ENCODE data around the gene ST3GAL2.
"Not testable (repeated sequence)": the region's sequence is repeated elsewhere in the genome, so short reads cannot be mapped to it uniquely, and the experiment has no call there.

The ST3GAL2 gene

DNA sequence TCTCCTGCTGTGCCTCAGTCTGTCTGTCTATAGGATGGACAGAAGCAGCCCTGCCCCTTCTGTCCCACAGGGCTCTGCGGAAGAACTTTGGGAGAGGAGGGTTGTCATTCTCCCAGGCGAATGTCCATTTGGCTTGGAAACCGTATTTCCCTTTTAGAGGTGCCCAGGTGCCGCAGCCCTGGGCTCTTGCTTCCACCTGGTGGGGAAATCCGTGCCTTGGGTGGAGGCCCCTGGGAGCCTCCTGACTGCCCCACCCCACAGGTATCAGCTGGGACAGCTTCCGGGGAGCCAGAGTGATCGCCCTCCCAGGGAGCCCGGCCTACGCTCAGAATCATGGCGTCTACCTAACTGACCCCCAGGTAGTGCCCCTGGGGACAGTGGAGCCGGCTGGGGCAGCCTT, 28.2 kb upstream of the ST3GAL2 start:
- DNase-seq = no peak

GRCh38 chr16:70466805-70467076, 27.8 kb upstream of the ST3GAL2 start:
- no peak for DNase-seq

- DNase-seq = no peak
Measured at GRCh38 chr16:70465999-70466804, 27.3 kb upstream of the ST3GAL2 start.

- DNase-seq = no peak
Measured at GRCh38 chr16:70463235-70463634, 24.3 kb upstream of the ST3GAL2 start.

GRCh38 chr16:70460737-70461261, 21.9 kb upstream of the ST3GAL2 start:
- DNase-seq = no peak

DNA sequence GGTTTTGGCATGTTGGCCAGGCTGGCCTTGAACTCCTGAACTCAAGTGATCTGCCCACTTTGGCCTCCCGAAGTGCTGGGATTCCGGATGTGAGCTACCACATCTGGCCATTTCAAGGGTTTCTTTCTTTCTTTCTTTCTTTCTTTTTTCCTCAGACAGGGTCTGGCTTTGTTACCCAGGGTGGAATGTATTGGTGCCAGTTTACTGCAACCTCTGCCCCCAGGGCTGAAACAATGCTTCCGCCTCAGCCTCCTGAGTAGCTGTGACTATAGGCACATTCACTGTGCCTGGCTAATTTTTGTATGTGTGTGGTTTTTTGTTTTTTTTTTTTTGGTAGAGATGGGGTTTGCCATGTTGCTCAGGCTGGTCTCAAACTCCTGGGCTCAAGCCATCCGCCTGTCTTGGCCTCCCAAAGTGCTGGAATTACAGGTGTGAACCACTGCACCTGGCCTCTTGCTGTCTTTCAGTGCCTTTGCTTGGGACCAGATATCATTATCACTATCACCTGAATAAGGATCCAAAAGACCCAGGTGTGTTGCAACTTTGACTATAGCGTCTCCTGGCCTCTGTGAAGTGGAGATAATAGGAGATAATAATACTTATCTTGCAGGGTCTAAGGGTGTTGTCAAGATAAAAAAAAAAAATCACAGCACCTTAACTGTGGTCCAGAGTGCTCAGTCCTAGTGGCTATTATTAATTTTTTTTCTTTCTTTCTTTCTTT, 18.7 kb upstream of the ST3GAL2 start:
- no peak for DNase-seq

- DNase-seq = no peak
Measured at GRCh38 chr16:70455910-70456309, 17.0 kb upstream of the ST3GAL2 start.

- DNase-seq = peak; percentile 69
Measured at GRCh38 chr16:70454222-70455034, 15.5 kb upstream of the ST3GAL2 start, which contains the start of gene FCSK. FCSK (plus strand) TSS chr16:70454595; CDS start chr16:70463191, 8,596 bp downstream.

GRCh38 chr16:70453892-70454221, 15.0 kb upstream of the ST3GAL2 start:
- DNase-seq = no peak

- DNase-seq = no peak
Measured at GRCh38 chr16:70453117-70453891, 14.4 kb upstream of the ST3GAL2 start.

GRCh38 chr16:70451004-70451340, 12.1 kb upstream of the ST3GAL2 start:
- DNase-seq = not testable (repeated sequence)

DNA sequence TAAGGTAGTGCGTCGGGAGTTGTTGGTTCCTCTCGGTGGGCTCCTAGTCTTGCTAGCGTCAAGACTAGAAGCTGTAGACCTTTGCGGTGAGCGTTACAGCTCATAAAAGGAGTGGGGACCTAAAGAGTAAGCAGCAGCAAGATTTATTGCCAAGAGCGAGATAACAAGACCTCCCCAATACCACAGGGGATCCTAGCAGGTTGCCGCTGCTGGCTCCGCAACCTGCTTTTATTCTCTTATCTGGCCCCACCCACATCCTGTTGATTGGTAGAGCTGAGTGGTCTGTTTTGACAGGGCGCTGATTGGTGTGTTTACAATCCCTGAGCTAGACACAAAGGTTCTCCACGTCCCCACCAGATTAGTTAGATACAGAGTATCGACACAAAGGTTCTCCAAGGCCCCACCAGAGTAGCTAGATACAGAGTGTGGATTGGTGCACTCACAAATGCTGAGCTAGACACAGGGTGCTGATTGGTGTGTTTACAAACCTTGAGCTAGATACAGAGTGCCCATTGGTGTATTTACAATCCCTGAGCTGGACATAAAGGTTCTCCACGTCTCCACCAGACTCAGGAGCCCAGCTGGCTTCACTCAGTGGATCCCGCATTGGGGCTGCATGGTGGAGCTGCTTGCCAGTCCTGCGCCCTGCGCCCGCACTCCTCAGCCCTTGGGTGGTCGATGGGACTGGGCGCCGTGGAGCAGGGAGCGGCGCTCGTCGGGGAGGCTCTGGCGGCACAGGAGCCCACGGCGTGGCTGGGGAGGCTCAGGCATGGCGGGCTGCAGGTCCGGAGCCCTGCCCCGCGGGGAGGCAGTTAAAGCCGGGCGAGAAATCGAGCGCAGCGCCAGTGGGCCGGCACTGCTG, 11.5 kb upstream of the ST3GAL2 start:
- not testable (repeated sequence) for DNase-seq

DNA sequence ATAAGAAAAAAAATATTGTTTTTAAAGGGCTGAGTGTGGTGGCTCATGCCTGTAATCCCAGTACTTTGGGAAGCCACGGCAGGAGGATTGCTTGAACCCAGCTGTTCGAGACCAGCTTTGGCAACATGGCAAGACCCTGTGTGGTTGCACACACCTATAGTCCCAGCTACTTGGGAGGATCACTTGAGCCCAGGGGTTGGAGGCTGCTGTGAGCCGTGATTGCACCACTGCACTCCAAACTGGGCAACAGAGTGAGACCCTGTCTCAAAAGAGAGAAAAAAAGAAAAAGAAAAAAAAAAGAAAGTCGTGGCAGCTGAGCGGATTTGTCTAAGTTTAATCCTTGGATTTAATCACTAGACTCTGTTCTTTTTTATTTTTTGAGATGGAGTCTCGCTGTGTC, 9.2 kb upstream of the ST3GAL2 start:
- no peak for DNase-seq

DNA sequence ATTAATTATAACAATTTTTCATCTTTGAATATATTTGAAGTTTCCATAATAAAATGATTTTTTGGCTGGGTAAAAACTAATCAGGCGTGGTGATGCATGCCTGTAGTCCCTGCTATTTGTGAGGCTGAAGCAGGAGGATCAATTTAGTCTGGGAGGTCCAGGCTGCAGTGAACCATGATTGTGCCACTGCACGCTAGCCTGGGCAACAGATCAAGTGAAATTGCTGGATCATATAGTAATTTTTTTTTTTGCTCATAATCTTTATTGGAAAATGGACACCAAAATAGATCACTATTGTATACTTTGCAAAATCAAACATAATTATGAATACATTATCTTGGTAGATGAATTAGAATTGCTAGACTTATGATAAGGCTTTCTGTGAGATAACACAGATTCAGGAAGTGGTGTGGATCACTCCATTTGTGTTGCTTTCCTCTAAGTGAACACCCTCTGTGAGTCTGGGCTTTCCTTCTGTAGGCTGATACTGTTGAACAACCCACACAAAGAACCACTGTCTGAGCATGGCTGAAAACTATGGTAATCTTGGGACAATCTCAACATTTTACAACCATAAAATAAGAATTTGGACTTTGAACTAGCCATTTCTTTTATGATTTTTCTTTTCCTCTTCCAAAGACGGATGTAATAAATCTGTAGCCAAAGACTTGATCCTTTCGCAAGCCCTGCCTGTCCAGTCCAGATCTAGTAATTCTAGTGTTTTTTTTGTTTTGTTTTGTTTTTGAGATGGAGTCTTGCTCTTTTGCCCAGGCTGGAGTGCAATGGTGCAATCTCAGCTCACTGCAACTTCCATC, 5.6 kb upstream of the ST3GAL2 start:
- no peak for DNase-seq

GRCh38 chr16:70442344-70442743, 3.4 kb upstream of the ST3GAL2 start:
- no peak for DNase-seq

GRCh38 chr16:70441406-70441990, 2.6 kb upstream of the ST3GAL2 start:
- no peak for DNase-seq

DNA sequence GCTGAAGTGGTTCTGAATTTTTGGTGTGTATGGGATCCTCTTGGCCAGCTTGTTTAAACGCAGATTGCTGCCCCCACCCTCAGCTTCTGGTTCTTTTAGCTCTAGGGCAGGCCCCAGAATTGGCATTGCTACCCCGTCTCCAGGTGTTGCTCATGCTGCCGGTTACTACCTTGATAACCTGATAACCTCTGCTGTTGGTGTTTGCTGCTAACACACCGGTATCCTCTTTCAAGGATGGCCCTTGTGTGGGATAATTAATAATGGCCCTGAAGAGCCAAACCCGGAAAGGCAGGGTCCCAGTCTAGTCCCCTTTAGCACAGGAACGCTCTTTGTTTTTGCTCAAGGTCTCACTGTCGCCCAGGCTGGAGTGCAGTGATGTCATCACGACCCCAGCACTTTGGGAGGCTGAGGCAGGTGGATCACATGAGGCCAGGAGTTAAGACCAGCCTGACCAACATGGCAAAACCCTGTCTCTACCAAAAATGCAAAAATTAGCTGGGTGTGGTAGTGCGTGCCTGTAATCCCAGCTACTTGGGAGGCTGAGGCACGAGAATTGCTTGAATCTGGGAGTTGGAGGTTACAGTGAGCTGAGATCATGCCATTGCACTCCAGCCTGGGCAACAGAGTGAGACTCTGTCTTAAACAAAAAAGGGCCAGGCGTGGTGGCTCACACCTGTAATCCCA, 1.3 kb upstream of the ST3GAL2 start:
- no peak for DNase-seq

DNA sequence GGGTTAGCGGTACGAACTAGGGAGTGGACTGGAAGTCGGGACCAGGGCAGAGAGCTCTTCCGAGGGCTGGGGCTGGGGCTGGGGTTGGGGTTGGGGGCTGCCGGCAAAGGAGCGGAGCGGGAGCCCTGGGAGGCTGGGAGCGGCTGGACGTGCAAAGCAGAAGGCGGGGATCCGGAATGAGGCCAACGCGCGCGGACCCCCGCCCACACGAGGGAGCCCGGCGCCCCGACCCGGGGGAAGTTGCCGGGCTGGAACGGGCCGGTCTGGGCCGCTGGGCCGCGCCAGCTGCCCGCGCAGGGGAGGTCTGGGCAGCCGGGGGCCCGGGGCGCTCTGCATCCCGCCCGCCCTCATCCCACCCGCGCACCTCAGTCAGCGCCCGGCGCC, 323 bp downstream of the ST3GAL2 start:
- DNase-seq = no peak

DNA sequence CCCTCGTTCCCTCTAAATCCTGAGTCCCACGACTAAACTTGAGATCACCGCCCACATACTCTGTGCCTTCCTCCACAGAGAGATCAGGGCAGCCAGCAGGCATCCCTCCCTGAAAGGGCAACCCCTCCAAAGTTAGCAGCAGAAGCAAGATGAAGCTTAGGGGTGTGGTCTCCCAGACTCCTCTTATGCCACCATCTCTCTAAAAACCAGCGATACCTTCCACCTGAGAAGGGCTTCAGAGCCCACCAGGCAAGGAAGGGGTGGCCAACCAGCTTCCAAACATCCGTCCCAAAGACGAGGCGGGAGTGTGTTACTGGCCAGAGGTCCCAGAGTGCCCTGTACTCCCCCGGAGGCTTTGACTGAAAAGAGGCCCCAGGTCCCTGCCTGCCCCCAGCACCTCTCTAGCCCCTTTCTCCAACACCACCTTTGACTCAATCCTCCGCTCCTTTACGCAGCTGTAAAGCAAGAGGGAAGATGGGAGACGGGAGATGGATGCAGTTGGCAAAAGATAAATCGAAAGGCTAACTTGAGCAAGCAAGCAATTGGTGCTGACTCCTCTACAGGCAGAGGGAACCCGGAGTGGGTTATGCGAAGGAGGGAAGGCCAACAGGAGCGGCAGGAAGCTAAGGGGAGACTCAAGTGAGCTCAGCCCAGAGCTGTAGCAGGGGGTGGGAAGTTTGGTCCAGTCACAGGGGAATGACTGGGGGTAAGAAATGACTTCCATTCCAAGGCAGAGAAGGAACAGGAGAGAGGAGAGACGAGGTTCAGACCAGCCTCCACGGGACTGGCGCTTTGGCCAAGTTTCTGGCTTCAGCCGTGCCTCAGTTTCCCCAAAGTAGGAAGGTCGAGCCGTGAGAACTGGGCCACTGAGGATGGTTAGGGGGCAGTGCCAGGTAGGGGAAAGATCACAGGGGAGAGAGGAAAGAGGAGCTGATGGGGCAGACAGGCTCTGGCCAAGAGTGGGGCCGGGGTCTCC, 1.0 kb downstream of the ST3GAL2 start:
- DNase-seq = no peak
